GM10248 (cell line): Measurements from ENCODE around the gene DLL4.
"Not testable (repeated sequence)": the region's sequence is repeated elsewhere in the genome, so short reads cannot be mapped to it uniquely, and the experiment has no call there.

Experiments
- CTCF ChIA-PET: fragments of 300-600 bp; sonication (Branson Sonifier 250); formaldehyde crosslinking; extraction: SDS; loops from one replicate; lab custom pipeline; 2021; ENCODE audit warnings: antibody characterized with exemption; lab: Yijun Ruan, JAX
- POLR2A ChIA-PET: fragments of 350-650 bp; sonication (Branson Sonifier 250); formaldehyde crosslinking; extraction: SDS; loops from one replicate; lab custom pipeline; 2020; ENCODE audit warnings: antibody characterized with exemption; lab: Yijun Ruan, JAX
- DNase-seq: peaks from one replicate; pipeline ENCODE4 v3.0.0; 2012; ENCODE audit errors: extremely low spot score
- CTCF ChIP-seq: IDR thresholded peaks from 2 replicates; pipeline ENCODE4 v1.5.1; 2012; ENCODE audit warnings: mild to moderate bottlenecking, low read depth; ENCODE audit errors: extremely low read depth, missing control alignments, control extremely low read depth

DLL4 gene

GRCh38 chr15:40952901-40953712, 24.0 kb downstream of the DLL4 start, which contains the start of gene CHAC1:
CHAC1 (plus strand) TSS chr15:40953471; CDS start chr15:40953584, 113 bp downstream.
- peak; percentile 99 for DNase-seq
- CTCF ChIA-PET, result interaction anchor here (0.7 to 5.8 kb wide), 12 partner anchors 11 to 278 kb away, joined by 3 to 75 read pairs (median 4); partner anchors contain the start of genes CHP1 and VPS18
- peak; percentile 16 for TF ChIP-seq CTCF
- POLR2A ChIA-PET, result interaction anchor here (0.6 to 1.2 kb wide), 7 partner anchors 9 to 59 kb away, joined by 3 to 14 read pairs (median 4); partner anchors contain the start of gene VPS18

GRCh38 chr15:40953713-40954074, 24.6 kb downstream of the DLL4 start:
- DNase-seq, result no peak
- ChIA-PET POLR2A (interaction anchor here (0.9 to 1.1 kb wide), 4 partner anchors 10 to 25 kb away, joined by 3 to 4 read pairs (median 4); no protein-coding TSS in a partner anchor), CTCF (interaction anchor here (0.8 to 5.8 kb wide), 8 partner anchors 10 to 96 kb away, joined by 3 to 75 read pairs (median 4); partner anchors contain the start of gene VPS18)
- TF ChIP-seq CTCF, result no peak

GRCh38 chr15:40954158-40954848, 25.2 kb downstream of the DLL4 start:
- CTCF ChIA-PET, result interaction anchor here (0.7 to 5.8 kb wide), 8 partner anchors 8 to 97 kb away, joined by 3 to 75 read pairs (median 4); partner anchors contain the start of gene VPS18
- DNase-seq, result not testable (repeated sequence)
- POLR2A ChIA-PET, result interaction anchor here (0.9 kb wide), 1 partner anchor 10 kb away, joined by 3 read pairs; no protein-coding TSS in a partner anchor

GRCh38 chr15:40955141-40955903, 26.2 kb downstream of the DLL4 start:
- DNase-seq, result no peak
- ChIA-PET CTCF (interaction anchor here (0.6 to 5.8 kb wide), 6 partner anchors 9 to 50 kb away, joined by 3 to 75 read pairs (median 3); no protein-coding TSS in a partner anchor), POLR2A (interaction anchor here (0.6 kb wide), 1 partner anchor 9 kb away, joined by 3 read pairs; no protein-coding TSS in a partner anchor)
- TF ChIP-seq CTCF, result no peak

- POLR2A ChIA-PET, result no interaction called here
- CTCF ChIA-PET, result interaction anchor here (1.4 to 1.5 kb wide), 3 partner anchors 14 to 98 kb away, joined by 4 to 10 read pairs (median 4); no protein-coding TSS in a partner anchor
- TF ChIP-seq CTCF, result no peak
Measured at GRCh38 chr15:40955930-40956540, 26.9 kb downstream of the DLL4 start.

GRCh38 chr15:40956541-40956982, 27.4 kb downstream of the DLL4 start:
- CTCF ChIA-PET, result interaction anchor here (1.4 to 1.5 kb wide), 3 partner anchors 15 to 98 kb away, joined by 4 to 10 read pairs (median 4); no protein-coding TSS in a partner anchor
- TF ChIP-seq CTCF, result no peak
- DNase-seq, result no peak
- POLR2A ChIA-PET, result no interaction called here

More at GRCh38 chr15:40955930-40956540, 26.9 kb downstream of the DLL4 start:
- DNase-seq, result no peak
